Suppressor macrophage treated with lipopolysaccharide for 4 hours (primary cell): ENCODE results near the gene VIP.

Experiments used
- DNase-seq: peaks from one replicate; pipeline ENCODE4 v3.0.0-alpha.2; 2020

Gene VIP

GRCh38 chr6:152783217-152783878 lies 32.8 kb downstream of the VIP start:
- DNase-seq, result no peak

GRCh38 chr6:152794696-152795095 lies 44.1 kb downstream of the VIP start:
- DNase-seq, result no peak

GRCh38 chr6:152804150-152804549 lies 53.6 kb downstream of the VIP start:
- no peak for DNase-seq
